Measurements from ENCODE around the gene BCAS4.
"Not testable (repeated sequence)": the region's sequence is repeated elsewhere in the genome, so short reads cannot be mapped to it uniquely, and the experiment has no call there.

BCAS4 gene

GRCh38 chr20:50794846-50795634 lies at the start of gene BCAS4:
TSS of gene BCAS4 (plus strand) at chr20:50795061. CDS start at chr20:50795084, 23 bp downstream.
- peak; percentile 47 to 78 for DNase-seq

GRCh38 chr20:50745634-50746137 lies 49.2 kb upstream of the BCAS4 start:
- DNase-seq: no peak

DNA sequence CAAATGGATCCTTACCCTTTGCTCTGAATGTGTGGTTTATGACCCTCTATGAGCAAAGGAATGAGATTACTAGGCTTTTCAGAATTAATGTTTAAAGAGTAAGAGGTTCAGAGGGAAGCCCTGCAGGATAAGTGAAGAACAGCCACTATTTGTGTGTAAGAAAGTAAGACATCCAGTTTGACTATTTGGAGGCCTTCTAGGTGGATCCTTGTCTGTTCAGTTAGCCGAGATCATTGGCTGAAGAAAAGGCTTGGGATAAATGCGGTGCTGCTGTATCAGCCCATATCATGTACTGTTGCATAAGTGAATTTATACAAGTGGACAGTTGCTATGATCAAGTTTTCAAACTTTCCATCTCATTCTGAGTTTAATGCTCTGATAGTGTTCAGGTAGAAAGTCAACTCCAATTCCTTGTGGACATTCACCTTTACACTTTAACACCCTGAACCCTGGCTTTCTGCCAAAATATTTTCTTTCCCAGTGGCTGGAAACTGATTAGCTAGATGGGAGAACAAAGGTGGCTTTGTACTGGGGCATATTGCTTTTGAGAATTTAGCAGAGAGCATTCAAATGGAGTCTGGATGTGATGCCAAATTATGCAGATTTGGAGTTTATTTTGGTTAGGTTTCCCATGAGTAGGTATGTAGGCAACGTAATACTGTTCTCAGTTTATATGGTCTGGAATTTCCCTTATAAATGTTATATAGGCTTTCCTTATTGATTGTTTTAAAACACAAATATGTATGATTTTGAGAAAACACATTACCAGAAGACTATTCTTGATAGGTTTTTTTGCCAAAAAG lies 48.5 kb upstream of the BCAS4 start:
- DNase-seq: no peak

DNA sequence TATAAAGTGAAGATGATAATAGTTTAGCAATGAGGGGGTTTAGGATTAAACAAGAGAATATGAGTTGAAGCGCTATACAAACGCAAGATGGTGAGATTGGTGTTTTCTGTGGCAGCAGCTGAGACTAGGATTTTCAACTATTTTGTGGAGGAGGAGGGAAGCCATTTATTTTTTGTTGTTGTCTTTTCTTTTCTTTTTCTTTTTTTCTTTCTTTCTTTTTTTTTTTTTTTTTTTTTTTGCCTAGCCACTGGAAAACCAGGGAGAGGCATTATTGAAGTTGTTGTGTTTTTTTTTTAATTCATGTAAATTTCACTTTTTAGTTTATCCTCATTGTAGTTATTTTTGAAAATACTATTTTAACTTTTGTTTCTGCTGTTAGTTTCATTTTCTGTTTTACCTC lies 47.6 kb upstream of the BCAS4 start:
- no peak for DNase-seq

GRCh38 chr20:50750145-50750671 lies 44.7 kb upstream of the BCAS4 start:
- DNase-seq: no peak

GRCh38 chr20:50753152-50753551 lies 41.7 kb upstream of the BCAS4 start:
- no peak for DNase-seq

DNA sequence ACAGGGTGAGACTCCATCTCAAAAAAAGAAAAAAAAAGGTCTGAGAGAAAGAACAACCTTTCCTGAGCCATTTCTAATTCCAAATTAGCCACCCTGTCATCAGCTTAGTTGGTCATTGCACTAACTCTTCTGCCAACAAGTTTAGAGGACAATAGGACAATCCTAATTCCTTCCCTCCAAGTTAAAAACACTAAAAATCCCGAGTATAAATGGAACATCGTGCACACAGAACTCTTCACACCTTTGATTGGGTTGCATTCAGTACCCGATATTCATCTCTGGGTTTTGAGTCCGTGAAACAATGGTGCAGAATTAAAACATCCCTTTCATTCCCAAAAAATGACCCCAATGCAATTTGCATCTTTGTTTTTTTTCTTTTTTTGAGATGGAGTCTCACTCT lies 40.4 kb upstream of the BCAS4 start:
- no peak for DNase-seq

GRCh38 chr20:50756447-50756846 lies 38.4 kb upstream of the BCAS4 start:
- no peak for DNase-seq

DNA sequence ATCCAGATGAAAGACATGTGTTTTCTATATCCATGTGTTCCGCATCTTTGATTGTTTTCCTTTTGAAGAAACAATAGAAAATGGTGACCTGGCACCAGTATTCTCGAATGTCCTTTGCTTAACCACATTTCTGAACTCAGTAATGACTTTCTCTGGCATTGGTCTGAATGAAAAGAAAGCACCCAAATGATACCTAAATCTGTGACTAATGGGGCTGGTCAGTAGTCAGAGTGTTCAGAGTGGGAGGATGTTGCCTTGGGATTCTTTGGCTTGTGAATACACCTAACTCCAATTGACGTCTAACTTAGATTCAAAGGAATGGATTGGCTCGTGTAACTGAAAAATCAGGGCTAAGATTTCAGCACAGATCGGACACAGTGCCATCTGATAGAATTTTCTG lies 36.4 kb upstream of the BCAS4 start:
- DNase-seq: no peak

DNA sequence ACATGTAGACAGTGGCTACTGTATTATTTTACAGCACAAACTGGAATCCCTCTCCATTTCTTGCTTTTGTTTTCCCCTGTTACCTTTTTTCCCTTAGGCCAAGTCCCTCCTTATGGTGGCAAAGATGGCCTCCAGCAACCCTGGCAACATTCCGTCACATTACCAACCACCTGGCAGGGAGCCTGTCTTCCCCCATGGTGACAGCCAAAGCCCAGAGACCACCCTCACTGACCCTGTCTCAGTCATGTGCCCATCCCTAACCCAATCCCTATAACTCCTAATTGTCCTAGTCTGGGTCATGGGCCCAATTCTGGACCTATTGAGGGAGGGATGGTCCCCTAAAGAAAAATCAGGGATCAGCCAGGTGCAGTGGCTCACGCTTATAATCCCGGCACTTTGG lies 35.9 kb upstream of the BCAS4 start:
- DNase-seq: no peak

- DNase-seq: no peak
Measured at GRCh38 chr20:50759678-50760077, 35.2 kb upstream of the BCAS4 start.

GRCh38 chr20:50762045-50762422 lies 32.8 kb upstream of the BCAS4 start:
- no peak for DNase-seq

DNA sequence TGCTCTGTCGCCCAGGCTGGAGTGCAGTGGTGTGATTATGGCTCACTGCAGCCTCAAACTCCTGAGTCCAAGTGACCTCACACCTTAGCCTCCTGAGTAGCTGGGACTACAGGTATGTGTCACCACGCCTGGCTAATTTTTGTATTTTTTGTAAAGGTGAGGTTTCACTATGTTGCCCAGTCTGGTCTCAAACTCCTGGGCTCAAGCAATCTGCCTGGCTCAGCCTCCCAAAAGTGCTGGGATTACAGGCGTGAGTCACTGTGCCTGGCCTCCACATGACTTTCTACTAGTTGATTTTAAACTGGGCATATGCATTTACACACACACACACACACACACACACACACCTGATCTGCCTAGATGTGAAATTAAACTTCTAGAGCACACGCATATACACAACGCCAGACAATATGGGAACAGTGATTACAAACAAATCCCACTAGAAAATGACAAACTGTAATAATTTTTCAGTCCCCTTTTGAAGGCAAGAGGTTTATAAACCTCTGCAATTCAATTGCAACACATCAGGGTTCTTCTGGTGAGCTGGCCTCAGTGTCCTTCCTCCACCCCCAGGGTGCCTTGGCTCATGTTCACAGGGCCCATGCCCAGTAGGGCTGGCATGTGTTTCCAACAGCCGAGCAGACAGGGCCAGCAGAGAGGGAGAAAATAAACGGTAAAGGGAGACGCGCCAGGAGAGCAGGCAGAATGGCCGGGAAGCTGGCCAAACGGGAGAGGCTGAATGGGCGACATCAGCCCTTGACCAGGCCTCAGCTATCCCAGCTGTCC lies 32.2 kb upstream of the BCAS4 start:
- DNase-seq: peak; percentile 7 to 30

- DNase-seq: not testable (repeated sequence)
Measured at GRCh38 chr20:50763550-50764458, 31.1 kb upstream of the BCAS4 start.

GRCh38 chr20:50765251-50765650 lies 29.6 kb upstream of the BCAS4 start:
- not testable (repeated sequence) for DNase-seq

DNA sequence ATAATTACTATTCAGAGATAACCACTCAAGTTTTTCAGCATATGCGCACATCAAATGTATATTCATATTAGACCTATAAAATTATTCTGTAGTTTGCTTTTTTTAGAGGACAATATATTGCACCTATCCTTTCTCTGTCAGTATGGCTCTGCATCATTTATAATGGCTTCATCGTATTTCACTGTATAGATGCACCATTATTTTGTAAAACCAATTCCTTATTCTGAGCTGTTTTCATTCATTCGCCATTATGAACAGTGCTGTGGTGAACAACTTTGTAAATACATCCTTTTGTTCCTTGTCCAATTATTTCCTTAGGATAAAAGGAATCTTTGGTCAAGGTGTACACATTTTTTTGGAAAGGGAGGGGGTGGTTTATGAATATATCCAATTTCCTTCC lies 29.2 kb upstream of the BCAS4 start:
- no peak for DNase-seq

- DNase-seq: not testable (repeated sequence)
Measured at GRCh38 chr20:50766955-50767809, 27.7 kb upstream of the BCAS4 start.

DNA sequence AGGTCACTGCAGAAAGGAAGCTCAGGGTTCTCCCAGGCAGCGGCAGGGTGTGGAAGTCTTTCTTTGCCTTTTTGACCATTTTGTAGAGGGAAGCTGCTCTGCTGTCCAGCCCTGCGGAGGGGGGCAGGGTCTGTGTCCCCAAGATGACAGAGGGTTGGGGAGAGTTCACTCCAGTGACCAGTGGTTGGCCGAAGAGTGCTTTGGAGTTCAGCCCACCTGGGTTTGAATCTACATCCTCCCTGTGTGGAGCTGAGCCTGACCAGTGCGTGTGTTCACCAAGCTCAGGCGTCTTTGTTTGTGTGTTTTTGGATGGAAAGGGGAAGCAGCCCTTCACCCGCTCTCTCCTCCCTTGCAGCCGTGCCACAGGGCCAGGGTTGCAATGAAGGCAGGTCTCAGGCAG lies 25.9 kb upstream of the BCAS4 start:
- not testable (repeated sequence) for DNase-seq

DNA sequence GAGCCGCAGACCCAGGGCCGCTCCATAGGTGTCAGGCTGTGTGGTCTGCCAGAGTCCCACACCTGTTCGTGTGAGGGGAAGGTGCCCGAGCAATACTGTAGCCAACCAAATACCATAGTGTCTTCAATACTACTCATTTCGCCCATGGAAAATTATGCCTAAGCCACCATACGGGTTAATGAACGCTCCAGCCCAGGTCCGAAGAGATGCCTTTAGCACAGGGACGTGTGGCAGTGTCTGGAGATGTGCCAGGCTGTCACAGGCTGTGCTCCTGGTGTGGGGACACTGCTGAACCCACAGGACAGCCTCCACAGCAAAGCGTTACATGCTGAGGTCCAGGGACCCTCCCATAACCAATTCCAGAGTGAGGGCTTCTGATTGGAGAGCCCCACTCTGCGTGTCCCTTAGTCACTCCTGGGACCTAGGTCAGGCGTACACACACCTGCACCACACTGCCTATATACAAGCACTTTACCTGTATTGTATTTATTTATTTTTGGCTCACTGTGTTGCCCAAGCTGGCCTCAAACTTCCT lies 25.2 kb upstream of the BCAS4 start:
- not testable (repeated sequence) for DNase-seq

- DNase-seq: not testable (repeated sequence)
Measured at GRCh38 chr20:50771419-50772080, 23.3 kb upstream of the BCAS4 start.

All from NCI-H2081 (cell line).